NOMO-1 treated with dmso at 0.1 percent for 144 hours (cell line): ENCODE results near the gene BCL2A1.
"Not testable (repeated sequence)": the region's sequence is repeated elsewhere in the genome, so short reads cannot be mapped to it uniquely, and the experiment has no call there.

Source experiments
- DNase-seq: peaks from one replicate; lab custom pipeline; 2025; ENCODE audit not compliant: unreplicated experiment; lab: John Stamatoyannopoulos, UW

The BCL2A1 gene

DNA sequence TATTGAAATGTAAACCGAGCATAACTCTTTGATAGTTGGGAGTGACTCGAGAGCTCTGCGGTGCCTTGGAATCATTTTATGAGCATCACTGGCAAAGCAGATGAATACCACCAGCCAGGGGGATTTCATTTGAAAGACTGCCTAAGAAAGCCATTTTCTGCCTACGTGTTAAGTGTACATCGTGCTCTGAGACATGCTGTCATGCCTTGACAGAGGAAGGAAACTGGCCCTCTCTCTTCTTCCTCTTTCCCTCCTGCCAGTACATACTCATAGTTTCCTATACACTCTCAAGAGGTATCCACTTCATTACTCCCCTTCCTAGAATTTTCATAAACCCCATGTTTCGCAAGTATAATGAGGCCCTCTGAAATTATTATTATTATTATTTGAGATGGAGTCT, 8.8 kb downstream of the BCL2A1 start:
- DNase-seq = peak; percentile 44

DNA sequence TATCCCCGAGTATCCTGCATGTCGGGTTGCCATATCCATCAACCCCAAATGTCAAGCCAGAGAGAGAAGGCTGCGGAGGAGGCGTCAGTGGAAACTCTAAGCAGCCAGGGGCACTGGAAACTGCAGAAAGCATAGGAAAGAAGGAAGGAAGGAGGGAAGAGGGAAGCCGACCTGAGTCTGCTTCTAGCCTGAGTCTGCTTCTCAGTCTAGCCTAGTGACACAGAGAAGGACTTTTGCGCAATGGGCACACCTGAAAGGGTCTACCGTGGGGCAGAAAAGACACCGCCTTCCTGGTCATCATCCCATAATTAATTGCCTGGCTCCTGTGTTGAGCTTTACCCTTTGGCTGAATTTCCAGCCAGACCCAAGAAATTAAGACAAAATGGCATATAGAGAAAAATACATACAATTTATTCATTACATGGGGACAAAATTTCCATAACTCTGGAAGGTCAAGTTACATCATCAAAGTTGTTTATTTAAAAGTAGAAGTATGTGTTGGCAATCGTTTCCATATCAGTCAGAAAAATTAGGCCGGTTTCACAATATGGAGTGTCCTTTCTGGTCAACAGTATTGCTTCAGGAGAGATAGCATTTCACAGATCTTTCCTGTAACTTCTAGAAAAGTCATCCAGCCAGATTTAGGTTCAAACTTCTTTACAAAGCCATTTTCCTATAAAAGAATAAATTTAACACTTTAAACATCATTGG, 10.3 kb downstream of the BCL2A1 start:
- no peak for DNase-seq

GRCh38 chr15:79957741-79958140, 13.3 kb downstream of the BCL2A1 start:
- no peak for DNase-seq

- no peak for DNase-seq
Measured at GRCh38 chr15:79956354-79956939, 14.5 kb downstream of the BCL2A1 start.

DNA sequence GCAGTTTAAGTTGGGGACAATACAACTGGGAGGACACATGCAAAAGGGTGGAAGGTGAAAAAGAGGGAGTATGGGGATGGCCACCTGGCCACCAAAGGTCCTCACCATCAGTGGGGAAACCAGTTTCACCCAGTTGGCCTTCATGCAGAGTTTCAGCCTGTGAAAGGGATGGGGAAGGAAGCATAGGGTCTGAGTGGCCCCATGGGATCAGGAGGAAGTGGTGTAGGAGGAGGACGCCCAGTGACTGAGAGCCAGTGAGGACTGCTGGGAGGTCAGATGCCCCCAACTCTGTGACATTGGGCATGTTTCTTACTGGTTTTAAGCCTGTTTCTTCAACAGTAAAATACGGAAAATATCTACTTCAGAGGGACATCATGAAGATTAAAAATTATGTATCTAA, 16.3 kb downstream of the BCL2A1 start:
- peak; percentile 43 for DNase-seq

GRCh38 chr15:79953951-79954444, 17.0 kb downstream of the BCL2A1 start:
- DNase-seq = peak; percentile 74

- peak; percentile 47 for DNase-seq
Measured at GRCh38 chr15:79952329-79952728, 18.7 kb downstream of the BCL2A1 start.

- DNase-seq = no peak
Measured at GRCh38 chr15:79950247-79950646, 20.7 kb downstream of the BCL2A1 start.

- no peak for DNase-seq
Measured at GRCh38 chr15:79948761-79949160, 22.2 kb downstream of the BCL2A1 start.

- DNase-seq = no peak
Measured at GRCh38 chr15:79948095-79948695, 22.8 kb downstream of the BCL2A1 start.

DNA sequence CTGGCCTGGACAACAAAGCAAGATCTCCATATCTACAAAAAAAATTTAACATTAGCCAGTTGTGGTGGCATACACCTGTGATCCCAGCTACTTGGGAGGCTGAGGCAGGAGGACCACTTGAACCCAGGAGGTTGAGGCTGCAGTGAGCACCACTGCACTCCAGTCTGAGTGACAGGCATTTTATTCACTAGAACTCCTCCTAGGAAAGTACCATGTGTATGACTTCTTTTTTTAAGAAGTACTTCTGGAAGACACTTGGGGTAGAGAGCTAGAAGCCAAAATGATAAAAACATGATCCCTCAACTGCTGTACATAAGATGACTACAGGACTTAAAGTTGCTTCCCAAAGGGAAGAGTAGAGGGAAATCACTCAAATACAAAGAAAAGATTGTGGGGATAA, 24.0 kb downstream of the BCL2A1 start:
- no peak for DNase-seq

DNA sequence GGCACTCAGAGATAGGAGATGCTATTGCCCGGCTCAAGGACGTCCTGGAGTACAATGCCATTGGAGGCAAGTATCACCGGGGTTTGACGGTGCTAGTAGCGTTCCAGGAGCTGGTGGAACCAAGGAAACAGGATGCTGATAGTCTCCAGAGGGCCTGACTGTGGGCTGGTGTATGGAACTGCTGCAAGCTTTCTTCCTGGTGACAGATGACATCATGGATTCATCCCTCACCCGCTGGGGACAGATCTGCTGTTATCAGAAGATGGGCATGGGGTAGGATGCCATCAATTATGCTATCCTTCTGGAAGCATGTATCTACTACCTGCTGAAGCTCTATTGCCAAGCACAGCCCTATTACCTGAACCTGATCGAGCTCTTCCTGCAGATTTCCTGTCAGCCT, 26.4 kb downstream of the BCL2A1 start:
- no peak for DNase-seq

DNA sequence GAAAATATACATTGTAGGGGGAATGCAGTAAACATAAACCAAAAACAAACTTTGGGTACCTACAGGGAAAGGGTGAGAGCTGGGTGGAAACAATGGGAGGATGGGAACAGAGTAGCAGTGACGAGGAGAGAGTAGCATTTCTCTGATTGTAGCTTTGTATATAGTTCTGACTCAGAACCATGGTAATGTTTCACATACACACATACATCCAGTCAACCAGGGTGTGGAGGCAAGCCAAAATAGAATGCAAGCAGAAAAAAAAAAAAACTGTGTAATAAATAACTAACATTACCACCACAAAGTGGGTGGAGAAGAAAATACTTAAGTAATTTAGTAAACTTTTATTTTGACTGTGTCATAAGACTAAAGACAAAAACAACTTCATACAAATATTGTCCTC, 27.2 kb downstream of the BCL2A1 start:
- no peak for DNase-seq

DNA sequence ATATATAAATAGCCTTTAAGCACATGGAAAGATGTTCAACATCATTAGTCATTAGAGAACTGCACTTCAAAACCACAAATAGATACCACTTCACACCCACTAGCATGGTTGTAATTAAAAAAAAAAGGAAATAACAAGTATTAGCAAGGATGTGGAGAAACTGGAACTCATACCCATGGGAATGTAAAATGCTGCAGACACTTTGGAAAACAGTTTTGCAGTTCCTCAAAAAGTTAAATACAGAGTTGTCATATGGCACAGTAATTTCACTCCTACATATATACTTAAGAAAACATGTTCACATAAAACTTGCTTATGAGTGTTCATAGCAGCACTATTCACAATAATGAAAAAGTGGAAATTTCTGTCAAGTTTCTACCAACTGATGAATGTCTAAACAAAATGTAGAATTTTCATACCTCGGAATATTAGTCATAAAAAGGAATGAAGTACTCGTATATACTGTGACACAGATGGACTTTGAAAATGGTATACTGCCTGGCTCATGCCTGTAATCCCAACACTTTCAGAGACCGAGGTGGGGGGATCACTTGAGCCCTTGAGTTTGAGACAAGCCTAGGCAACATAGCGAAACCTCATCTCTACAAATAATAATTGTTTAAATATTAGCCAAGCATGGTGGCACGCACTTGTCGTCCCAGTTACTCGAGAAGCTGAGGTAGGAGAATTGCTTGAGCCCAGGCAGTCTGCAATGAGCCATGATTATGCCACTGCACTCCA, 28.1 kb downstream of the BCL2A1 start:
- no peak for DNase-seq

DNA sequence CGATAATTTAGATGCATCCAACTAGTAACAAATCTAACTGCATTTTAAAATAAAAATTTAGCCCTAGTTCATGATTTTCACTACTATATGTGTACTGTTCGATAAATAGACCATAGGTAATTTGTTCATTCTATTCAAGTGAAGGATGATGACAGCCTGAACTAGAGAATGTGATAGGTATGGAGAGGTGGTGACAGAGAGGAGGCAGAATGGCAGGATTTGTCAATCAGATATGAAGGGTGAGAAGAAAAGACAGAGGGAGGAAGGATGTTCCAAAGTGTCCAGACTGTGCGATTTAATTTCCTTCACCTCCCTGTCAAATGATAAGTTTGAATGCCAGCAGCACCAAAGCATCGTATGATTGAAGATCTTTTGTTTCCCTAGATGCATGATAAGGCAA, 31.6 kb downstream of the BCL2A1 start:
- no peak for DNase-seq

DNA sequence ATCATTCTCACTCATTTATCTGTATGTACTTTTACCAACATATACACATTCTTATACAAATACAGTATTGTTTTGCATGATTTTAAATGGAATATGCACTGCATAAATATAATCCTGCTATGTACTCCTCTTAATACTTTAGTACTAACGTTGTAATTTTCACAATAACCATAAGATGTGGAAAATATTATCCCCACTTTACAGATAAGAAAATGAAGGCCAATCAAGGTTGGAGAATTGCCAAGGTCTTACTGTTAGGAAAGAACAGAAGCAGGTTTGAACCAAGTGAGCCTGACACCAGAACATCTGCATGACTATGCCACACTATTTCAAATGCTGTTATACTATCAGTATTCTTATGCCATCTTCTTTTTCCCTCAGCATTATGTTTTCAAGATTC, 32.9 kb downstream of the BCL2A1 start:
- DNase-seq = no peak

DNA sequence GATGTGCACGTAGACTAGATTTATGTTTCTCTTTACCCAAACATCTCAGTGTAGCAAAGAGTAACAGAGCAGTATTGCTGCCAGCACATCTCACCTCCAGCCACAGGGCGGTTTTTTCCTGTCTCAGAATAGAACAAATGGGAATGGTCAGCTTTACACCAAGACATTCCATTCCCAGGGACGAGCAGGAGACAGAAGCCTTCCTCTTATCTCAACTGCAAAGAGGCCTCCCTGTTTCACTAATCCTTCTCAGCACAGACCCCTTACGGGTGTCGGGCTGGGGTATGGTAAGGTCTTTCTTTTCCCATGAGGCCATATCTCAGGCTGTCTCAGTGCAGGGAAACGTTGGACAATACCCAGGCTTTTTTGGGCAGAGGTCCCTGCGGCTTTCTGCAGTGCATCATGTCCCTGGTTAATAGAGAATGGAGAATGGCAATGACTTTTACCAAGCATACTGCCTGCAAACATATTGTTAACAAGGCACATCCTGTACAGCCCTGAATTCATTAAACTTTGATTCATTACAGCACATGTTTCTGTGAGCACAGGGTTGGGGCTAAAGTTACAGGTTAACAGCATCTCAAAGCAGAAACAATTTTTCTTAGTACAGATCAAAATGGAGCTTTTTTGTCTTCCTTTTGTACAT, 35.3 kb downstream of the BCL2A1 start:
- not testable (repeated sequence) for DNase-seq

DNA sequence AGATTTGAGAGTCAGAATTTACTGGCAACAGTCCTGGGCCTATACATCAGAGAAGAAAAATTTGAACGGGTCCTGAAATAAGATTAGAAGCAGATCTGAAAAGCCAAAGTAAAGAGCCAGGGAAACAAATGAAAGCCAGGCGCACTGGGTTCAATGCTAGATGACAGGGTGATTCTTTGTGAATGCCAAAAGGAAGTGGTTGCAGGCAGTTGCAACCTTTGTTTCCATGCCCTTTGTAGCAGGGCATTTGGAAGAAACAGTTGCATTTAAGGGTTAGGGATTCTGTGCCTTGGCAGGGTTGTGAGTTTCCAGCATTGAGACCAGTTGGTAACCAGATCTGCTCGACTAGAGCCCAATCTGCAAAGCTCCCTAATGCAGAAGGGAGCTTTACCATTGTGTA, 37.8 kb downstream of the BCL2A1 start:
- DNase-seq = no peak

- DNase-seq = no peak
Measured at GRCh38 chr15:79932447-79932846, 38.5 kb downstream of the BCL2A1 start.

- DNase-seq = no peak
Measured at GRCh38 chr15:79930516-79930915, 40.5 kb downstream of the BCL2A1 start.

DNA sequence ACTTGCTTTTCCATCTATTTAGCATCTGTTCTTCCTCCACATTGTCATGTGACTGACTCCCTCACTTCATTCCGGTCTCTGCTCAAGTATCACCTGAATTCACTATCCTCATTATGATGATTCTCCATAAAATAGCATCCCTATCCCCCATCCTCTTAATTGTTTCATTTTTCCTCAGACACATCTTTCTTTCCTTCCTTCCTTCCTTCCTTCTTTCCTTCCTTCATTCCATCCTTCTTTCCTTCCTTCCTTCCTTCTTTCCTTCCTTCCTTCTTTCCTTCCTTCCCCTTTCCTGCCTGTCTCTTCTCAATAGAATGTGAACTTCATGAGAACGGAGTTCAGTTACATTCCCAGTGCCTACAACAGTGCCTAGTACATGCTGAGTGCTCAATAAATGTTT, 41.6 kb downstream of the BCL2A1 start:
- no peak for DNase-seq
